Endothelial cell of umbilical vein (primary cell): ENCODE data around the gene ZFP37. TPM values are rescaled to one million over a fixed set of nuclear protein-coding genes. Genes with fewer than 3 reads are reported as not detected.
"Not testable (repeated sequence)": the region's sequence is repeated elsewhere in the genome, so short reads cannot be mapped to it uniquely, and the experiment has no call there.

Experiments used
- BruUV-seq: library from RNA; stranded (reverse); fragments of 400-500 nt; replicated peaks from 2 replicates; lab custom pipeline; 2021; lab: Mats Ljungman, UMichigan
- CTCF ChIA-PET: fragments of 300-600, 350-600 bp; sonication (Branson Sonifier 250); formaldehyde crosslinking; loops from one replicate; lab custom pipeline; 2021; ENCODE audit warnings: antibody characterized with exemption, inconsistent platforms; lab: Charles Lee
- POLR2A ChIA-PET: fragments of 300-600, 350-600 bp; sonication (Branson Sonifier 250); formaldehyde crosslinking; loops from one replicate; lab custom pipeline; 2021; ENCODE audit warnings: antibody characterized with exemption, inconsistent platforms; lab: Charles Lee
- DNase-seq: peaks from one replicate; pipeline ENCODE4 v3.0.0-alpha.2; 2011; ENCODE audit warnings: low read depth, low spot score
- FAIRE-seq: peaks from 2 replicates; lab custom pipeline; 2011; peaks lifted over from hg19 to GRCh38; lab: Jason Lieb, UNC
- H2AFZ ChIP-seq: 2 replicates; pipeline ENCODE4 v1.6.0; 2012; ENCODE audit warnings: low read depth, low read length, control low read depth, inconsistent platforms
- H3K27ac ChIP-seq: 2 replicates; pipeline ENCODE4 v1.5.1; 2011; ENCODE audit warnings: low read depth, mild to moderate bottlenecking, control low read depth, low read length, moderate library complexity; ENCODE audit not compliant: insufficient read depth
- H3K27me3 ChIP-seq, 2 experiments: 2 replicates each; pipeline versions ENCODE4 v1.6.0 to v1.6.1; 2011; ENCODE audit warnings: low read length in 2 of 2, mixed read lengths in 1 of 2; ENCODE audit not compliant: control insufficient read depth in 2 of 2, insufficient read depth in 2 of 2
- H3K36me3 ChIP-seq, 2 experiments: 2 replicates in 1 of 2; 3 replicates in 1 of 2; pipeline ENCODE4 v1.5.1; 2011; ENCODE audit warnings: low read length in 2 of 2, mild to moderate bottlenecking in 1 of 2, moderate library complexity in 1 of 2; ENCODE audit not compliant: control insufficient read depth in 2 of 2, insufficient read depth in 2 of 2; ENCODE audit errors: extremely low read depth in 1 of 2
- H3K4me1 ChIP-seq: 3 replicates; pipeline ENCODE4 v1.5.1; 2011; ENCODE audit warnings: mild to moderate bottlenecking, low read length; ENCODE audit not compliant: control insufficient read depth, insufficient read depth; ENCODE audit errors: extremely low read depth
- H3K4me2 ChIP-seq: 2 replicates; pipeline ENCODE4 v1.6.1; 2011; ENCODE audit warnings: low read length, control low read depth, mixed read lengths; ENCODE audit not compliant: insufficient read depth
- H3K4me3 ChIP-seq, 3 experiments: fragments of 200-600 bp in 1 of 3; sonication (generic), shearing (Covaris generic) in 1 of 3; replicated peaks in 1 of 3; 2 replicates each; pipeline ENCODE4 v1.5.1; 2011 to 2016; ENCODE audit warnings: control low read depth in 3 of 3, low read length in 3 of 3, mild to moderate bottlenecking in 2 of 3, inconsistent platforms in 1 of 3, low read depth in 1 of 3, moderate library complexity in 1 of 3; ENCODE audit not compliant: insufficient read depth in 1 of 3
- H3K79me2 ChIP-seq: 2 replicates; pipeline ENCODE4 v1.6.0; 2012; ENCODE audit warnings: low read length, inconsistent platforms; ENCODE audit not compliant: control insufficient read depth, insufficient read depth
- H3K9ac ChIP-seq: replicated peaks from 2 replicates; pipeline ENCODE3; 2011; ENCODE audit warnings: low read length, control low read depth; ENCODE audit not compliant: insufficient read depth; ENCODE audit errors: extremely low read depth
- H3K9me1 ChIP-seq: replicated peaks from 3 replicates; pipeline ENCODE4 v1.6.0; 2011; ENCODE audit warnings: mild to moderate bottlenecking, low read length; ENCODE audit not compliant: control insufficient read depth, insufficient read depth; ENCODE audit errors: extremely low read depth
- H3K9me3 ChIP-seq: replicated peaks from 2 replicates; pipeline ENCODE4 v1.5.1; 2012; ENCODE audit warnings: low read length, inconsistent platforms; ENCODE audit not compliant: control insufficient read depth, insufficient read depth
- H4K20me1 ChIP-seq: replicated peaks from 2 replicates; pipeline ENCODE3; 2011; ENCODE audit warnings: mild to moderate bottlenecking, low read length; ENCODE audit not compliant: control insufficient read depth, insufficient read depth; ENCODE audit errors: extremely low read depth
- dilution Hi-C: fragments of 300-500 bp; cut with MboI; formaldehyde crosslinking; loops from one replicate; pipeline ENCODE4 v1.15.0; 2019; ENCODE audit warnings: low sequenced_read_pairs; ENCODE audit not compliant: extremely low pct_ligation_motif_present
- intact Hi-C: fragments of 100-400 bp; cut with micrococcal nuclease; formaldehyde crosslinking; loops from one replicate; pipeline ENCODE4 v1.10.0; 2022
- polyA plus RNA-seq, 4 experiments: library from polyadenylated mRNA; depleted of rRNA in 3 of 4; stranded (reverse) in 3 of 4; unstranded in 1 of 4; fragments of >200 nt; gene quantifications; 2 replicates each; pipeline versions ENCODE4 v1.2.1 to v1.2.3, GENCODE V29; 2011 to 2012; ENCODE audit warnings: missing spikeins in 1 of 4
- total RNA-seq: library from RNA; stranded (reverse); gene quantifications from 2 replicates; pipeline ENCODE4 v1.2.3, GENCODE V29; 2021

The ZFP37 gene
- total and polyA plus RNA-seq, 2 donors (not counting 3 experiments of a cell fraction or from before 2014, with no cell fraction given) = 0.21 to 1.3 TPM

DNA sequence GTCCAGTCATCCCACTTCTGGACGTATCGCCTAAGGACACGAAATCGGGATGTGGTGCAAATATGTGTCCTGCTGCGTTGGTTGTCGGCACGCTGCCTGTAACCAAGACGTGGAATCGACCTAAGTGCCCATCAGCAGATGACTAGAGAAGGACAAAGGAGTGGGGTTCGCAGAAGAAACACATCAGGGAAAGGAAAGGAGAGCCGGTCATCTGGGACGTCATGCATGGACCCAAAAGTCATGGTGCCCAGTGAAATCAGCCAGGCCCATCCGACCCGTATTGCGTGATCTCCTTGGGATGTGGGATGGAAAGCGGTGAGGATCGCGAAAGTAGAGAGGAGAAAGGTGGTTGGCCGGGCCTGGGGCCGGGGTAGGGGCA, 6.4 kb upstream of the ZFP37 start:
- intact Hi-C loops, BruUV-seq, dilution Hi-C loops: not testable (repeated sequence)

DNA sequence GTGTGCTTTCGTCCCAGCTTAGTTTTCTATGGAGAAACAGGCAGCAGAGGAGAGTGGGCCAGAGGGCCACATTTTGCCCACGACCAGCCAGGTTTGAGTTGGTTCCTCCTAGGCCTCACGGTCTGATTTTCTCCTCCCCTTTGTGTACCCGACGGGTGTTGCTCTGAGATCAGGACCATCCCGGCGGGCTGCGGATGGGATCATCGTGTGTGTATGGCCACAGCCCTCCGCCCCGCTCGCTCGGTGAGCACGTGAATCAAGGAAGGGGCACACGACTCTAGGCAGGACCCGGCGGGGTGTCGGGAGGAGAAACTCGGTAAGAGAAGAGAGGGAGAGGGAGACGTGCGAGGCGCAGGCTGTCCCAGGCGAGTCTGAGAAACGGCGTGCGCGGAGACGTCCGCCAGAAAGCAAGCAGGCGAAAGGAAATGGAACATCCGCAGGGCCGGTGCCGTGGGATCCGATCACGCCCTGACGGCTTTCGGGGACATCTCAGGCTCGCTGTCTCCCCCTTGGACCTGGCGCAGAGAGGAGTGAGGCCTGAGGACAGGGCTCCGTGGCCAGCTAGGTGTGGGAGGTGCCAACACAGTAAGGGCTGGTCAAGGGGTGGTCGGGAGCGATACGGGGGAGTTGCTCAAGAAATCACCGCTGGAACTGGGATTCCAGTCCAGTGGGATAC, 5.9 kb upstream of the ZFP37 start:
- H3K4me3 ChIP-seq, CTCF ChIA-PET, FAIRE-seq, H3K9me1 ChIP-seq, H3K79me2 ChIP-seq, H3K9me3 ChIP-seq, H3K27ac ChIP-seq, H3K36me3 ChIP-seq, DNase-seq, dilution Hi-C loops, intact Hi-C loops, H2AFZ ChIP-seq, H3K4me2 ChIP-seq, POLR2A ChIA-PET, H3K4me1 ChIP-seq, H3K9ac ChIP-seq, H4K20me1 ChIP-seq, BruUV-seq: not testable (repeated sequence)
- H3K27me3 ChIP-seq = peaks cover 4 to 16% of the 10 kb centered on the region in 2 experiments

More for the DNA sequence above, 6.4 kb upstream of the ZFP37 start:
- CTCF ChIA-PET, DNase-seq, POLR2A ChIA-PET, H3K27ac ChIP-seq, H3K4me2 ChIP-seq, H3K9me3 ChIP-seq, H3K4me3 ChIP-seq, H3K36me3 ChIP-seq, H3K4me1 ChIP-seq, H3K9me1 ChIP-seq, H4K20me1 ChIP-seq, FAIRE-seq, H2AFZ ChIP-seq, H3K79me2 ChIP-seq, H3K9ac ChIP-seq: not testable (repeated sequence)
- peaks cover 4 to 16% of the 10 kb centered on the region in 2 experiments for H3K27me3 ChIP-seq

DNA sequence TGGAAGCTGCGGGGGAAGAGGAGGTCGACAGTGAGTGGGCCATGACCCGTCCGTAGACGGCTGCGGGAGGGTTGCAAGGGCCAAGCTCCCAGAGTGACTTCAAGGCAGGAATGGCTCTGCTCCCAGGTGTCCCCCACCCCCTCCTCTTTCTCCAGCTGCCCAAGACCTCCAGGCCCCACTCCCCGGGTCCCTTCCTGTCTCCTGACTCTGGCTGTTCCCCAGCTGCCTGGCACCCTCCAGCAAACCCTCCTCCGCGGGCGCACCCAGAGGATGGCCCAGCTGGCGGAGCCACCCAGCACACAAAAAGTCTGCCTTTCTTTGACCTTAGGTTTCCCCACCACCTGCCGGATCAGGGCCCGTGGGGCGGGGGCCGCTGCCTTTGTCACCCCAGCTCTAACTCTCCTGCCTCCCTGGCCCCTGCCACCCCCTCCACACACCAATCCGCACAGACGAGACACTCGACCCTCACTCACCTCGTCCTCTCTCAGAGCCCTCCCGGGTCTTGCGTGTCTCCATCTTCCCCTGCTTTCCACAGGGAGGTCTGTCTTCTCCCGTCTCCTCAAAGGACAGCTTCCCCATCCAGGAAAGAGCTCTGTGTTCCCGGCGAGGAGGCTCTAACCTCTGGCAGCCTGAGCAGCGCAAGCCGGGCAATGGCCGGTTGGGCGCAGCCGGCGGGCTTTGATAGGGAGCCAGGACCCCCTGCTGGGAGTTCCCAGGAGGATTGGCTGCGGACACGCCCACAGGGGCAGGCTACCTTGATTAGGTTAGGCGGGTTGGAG, 4.7 kb upstream of the ZFP37 start:
- H3K4me1 ChIP-seq, CTCF ChIA-PET, DNase-seq, H3K9me1 ChIP-seq, BruUV-seq, H4K20me1 ChIP-seq, FAIRE-seq, H2AFZ ChIP-seq, H3K4me2 ChIP-seq, H3K9me3 ChIP-seq, H3K4me3 ChIP-seq, POLR2A ChIA-PET, H3K27ac ChIP-seq, dilution Hi-C loops, H3K9ac ChIP-seq, H3K79me2 ChIP-seq, H3K36me3 ChIP-seq, intact Hi-C loops: not testable (repeated sequence)
- peaks cover 4 to 16% of the 10 kb centered on the region in 2 experiments for H3K27me3 ChIP-seq
